Stimulated activated CD8-positive, alpha-beta memory T cell treated with anti-CD3 and anti-CD28 coated beads, Interleukin-7, amount 100 ng/mL, for 24 hours (primary cell): ENCODE data around the gene DLGAP4.

ENCODE experiments used
- DNase-seq: peaks from one replicate; pipeline ENCODE4 v3.0.0-alpha.2; 2020; ENCODE audit warnings: low read depth

Gene DLGAP4

DNA sequence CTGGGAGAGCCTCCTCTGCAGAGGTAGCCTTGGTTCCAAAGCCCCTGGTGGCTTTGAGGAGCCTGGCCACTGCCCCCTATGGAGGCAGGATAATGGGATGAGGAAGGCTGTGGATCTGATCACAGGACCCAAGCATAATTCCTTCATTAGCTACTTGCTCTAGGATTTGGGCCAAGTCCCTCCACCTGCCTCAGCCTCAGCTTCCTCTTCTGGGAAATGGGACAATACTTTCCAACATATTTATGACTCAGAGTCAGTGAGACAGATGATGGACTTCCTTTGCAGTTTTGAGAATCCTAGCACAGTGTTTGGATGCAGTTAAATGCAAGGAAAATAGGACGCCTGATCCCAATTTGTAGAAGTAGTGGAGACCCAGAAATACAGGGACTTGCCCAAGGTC, 171.3 kb downstream of the DLGAP4 start:
- DNase-seq, result no peak

DNA sequence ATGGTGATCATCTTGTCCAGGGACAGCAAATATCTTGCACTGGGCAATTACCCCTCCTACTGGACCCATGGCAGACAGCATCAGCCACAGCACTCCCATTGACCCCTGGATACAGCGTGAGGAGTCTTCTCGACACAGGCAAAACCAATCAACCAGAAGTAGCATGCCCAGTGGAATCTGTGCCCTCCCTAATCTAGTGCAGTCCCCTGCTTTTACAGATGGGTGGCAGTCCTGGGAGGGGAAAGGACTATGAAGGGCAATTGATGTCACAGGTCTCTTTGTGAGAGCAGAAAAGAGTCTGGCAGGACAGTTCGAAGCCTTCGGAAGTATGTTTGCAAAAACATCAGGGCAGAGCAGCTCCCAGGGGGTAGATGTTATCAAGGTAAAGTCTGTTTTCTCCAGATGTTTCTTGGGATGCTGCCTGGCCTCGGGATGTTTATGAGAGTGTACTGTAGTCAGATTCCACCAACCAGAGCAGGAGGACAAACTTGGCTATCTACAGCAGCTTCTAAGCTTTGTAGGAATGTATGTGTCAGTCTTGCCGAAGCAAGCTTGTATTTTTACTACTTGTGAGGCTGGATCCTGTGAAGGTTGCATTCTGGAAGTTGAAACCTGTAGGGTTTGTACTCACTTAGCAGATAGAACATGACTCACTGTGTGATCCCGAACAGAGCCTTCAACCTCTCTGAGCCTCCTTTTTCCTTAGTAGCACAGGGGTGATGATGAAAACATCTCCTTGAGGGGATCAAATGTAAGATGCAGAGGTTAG, 172.2 kb downstream of the DLGAP4 start:
- no peak for DNase-seq

DNA sequence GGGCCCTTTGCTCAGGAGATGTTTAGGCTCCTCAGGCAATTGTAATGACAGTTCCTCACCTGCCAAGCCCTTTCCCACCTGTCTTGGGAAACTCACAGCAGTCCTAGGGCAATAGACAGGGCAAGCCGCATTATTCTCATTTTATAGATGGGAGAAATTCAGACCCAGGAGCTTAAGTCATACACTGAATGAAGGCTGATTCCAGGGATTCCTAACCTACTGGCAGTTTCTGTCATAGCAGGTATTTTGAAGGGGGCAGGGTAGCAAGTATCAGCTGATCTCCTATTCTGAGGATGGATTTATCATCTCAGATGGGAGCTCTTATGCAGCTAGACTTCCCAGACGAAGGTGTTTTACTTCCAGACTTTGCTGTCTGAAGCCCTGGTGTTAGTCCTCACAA, 173.8 kb downstream of the DLGAP4 start:
- DNase-seq, result no peak

DNA sequence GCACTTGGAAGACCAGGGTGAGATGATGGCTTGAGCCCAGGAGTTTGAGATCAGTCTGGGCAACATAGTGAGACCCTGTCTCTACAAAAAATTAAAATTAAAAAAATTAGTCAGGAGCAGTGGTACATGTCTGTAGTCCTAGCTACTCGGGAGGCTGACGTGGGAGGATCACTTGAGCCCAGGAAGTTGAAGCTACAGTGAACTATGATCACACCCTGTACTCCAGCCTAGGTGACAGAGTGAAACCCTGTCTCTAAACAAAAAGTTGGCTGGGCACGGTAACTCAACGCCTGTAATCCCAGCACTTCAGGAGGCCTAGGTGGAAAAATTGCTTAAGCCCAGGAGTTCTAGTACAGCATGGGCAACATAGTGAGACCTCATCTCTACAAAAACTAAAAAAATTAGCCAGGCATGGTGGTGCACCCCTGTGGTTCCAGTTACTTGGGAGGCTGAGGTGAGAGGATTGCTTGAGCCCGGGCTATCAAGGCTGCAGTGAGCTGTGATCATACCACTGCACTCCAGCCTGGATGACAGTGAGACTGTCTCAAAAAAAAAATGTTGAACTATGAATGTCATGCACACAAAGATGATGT, 174.4 kb downstream of the DLGAP4 start:
- no peak for DNase-seq

DNA sequence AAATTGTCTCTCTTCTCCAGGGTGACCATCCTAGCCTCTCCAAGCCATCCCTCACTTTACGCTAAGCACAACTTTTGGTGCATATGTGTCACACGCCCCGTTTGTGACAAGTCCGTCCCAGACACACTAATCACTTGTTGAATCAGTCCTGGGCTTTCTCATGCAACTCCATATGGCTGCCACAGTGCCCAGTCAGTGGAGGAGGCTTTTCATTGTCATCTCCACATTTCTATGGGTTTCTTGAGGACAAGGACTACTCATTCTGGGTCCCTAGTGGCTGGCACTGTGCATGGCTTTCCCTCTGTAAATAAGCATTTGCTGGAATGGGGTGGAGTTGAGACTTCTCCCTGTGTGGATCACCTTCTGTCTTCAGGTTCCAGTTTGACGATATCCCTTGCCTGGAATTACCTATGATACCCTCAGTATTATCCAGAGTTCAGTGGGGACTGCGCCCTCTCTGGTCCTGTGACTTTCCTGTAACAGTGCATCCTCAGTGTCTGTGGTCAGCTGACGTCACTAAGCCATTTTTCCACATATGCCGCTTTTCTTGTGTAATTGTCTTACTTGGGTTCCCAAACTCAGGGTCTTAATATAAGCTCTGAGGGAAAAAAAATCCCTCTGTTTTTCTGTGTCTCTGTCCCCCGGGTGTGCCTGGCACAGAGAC, 175.4 kb downstream of the DLGAP4 start:
- DNase-seq, result no peak

DNA sequence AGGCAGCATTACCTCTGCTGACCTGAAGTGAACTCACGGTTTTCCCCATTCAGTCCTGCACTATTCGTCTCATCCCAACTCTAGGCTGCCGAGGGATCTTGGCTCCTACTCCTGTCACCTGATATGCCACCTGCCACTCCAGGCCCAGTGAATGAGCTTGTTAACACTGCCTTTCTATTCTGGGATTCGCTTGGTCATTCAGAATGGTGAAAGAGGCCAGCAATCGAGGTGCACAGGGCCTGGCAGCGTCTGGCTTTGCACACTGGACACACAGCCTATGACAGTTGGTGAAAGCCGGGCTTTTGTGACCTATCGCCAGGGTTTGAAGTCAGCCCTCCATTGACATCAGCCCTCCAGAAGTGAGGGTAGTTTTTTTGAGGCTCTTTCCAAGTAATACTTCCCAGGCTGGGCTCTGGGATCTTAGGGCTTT, 175.9 kb downstream of the DLGAP4 start:
- no peak for DNase-seq

DNA sequence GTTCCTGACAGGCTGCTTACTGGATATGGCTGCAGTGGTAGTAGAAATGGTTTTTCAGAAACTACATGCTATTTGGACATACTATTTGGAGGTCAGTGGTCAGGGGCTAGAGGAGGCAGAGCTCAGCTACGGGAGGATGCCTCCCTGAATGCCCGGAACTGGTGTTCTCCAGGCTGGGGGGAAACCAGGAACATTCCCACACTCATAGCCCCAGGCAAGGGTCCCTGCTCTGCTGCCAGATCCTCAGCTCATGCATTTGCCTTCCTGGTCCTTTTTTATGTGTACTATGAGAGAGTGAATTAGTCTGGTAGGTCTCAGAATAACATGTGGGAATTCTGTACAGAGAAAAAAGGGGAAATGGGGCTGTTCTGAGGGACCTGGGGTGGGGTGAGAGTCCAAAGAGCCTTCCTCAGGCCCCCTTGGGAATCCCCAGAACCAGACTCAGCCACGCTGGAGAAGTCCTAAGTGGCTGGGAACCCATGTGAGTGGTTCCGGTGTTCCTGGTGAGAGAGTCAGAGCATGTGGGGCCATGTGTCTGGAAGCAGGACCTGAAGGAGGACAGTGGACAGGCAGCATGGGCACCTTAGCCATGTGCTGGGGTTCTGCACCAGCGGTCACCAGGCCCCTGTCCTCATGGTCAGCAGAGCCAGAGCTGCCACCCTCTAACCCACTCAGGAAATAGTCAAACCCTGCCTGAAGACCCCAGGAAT, 177.2 kb downstream of the DLGAP4 start:
- no peak for DNase-seq

DNA sequence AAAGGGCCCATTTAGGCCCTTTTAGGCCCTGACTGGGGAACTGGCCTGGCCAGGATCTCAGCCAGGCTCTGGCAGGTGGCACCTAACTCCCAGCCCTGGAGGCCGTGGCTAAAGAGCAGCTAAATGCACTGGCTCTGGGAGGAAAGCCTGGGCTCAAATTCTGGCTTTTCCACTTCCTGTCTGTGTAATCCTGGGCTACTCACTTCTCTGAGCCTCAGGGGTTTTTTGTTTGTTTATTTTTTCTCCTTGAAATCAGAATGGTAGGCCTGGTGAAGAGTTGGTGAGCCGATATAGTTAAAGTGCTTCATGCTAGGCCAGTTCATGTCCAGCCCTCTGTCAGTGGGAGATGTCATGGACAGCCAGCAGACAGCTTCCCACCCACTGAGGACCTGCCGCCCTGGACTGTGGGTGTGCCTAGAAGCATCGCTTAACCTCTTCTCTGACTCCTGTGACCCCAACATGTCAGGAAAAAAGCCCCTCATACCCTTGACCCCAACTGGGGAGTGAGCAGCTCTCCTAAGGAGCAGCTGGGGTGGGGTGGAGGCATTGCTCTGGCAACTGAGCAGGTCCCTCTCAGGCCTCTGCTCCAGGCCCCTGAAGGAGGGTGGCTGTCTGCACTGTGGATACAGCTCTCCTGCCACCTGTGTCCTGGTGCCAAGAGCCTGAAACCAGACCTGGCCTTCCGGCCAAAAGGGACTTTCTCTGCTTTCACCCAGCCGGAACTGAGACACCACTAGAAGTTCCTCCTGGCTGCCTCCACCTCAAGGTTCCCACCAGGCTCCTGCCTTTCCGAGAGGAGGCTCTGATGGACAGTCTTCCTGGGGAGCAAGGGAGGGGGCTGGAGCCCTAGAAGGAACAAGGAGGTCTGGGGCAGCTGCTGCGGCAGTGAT, 178.0 kb downstream of the DLGAP4 start:
- no peak for DNase-seq

DNA sequence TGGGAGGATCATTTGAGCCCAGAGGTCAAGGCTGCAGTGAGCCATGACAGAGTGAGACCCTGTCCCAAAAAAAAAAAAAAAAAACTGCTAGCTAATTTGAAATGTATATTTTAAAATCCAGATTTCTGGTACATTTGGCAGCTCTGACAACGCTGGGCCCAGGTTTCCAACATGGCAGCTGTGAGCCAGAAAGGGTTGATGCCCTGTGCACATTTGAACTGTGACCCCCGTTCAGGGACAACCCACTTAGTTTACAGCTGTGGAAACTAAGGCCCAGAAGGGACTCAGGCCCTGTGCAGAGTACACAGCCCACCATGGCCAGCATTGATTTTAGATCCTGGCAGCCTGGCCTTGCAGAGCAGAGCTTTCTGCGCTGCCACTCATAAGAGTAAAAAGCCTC, 179.1 kb downstream of the DLGAP4 start:
- DNase-seq, result no peak

DNA sequence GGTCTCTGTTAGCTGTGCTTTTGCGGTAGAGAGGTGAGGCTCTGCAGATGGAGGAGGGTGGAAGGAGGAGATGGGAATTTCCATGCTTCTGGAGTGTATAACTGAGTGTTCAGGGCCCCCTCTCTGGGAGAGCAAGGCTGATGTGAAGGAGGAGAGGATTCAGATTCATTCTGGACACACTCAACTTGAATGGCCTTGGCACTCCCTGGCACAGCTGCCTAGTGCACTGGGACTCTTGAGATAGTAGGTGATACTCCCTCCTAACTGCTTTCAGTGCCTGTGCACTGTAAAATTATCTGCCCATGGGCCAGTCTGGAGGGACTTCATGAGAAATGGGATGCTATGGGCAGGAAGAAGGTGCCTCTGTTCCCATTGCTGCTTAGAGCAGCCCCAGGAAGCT, 180.9 kb downstream of the DLGAP4 start:
- no peak for DNase-seq

DNA sequence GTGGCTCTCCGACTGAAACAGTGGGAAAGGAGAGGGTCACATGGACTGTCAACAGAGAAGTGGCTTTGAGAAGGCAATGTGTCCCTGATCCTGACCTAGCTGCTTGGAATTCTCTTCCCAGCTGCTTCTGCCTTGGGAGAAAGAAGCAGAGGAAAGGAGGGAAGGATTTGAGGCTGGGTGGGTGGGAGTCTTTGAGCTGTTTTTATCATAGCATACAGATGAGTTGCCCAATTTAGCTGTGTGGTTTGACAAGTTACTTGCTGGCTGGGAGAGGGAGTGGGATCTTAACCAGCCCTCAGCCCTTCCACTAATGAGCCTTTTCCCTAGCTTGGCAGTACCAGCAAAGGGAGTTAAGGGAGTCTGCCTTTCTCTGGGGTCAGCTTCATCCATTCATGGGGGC, 184.1 kb downstream of the DLGAP4 start:
- DNase-seq, result no peak

DNA sequence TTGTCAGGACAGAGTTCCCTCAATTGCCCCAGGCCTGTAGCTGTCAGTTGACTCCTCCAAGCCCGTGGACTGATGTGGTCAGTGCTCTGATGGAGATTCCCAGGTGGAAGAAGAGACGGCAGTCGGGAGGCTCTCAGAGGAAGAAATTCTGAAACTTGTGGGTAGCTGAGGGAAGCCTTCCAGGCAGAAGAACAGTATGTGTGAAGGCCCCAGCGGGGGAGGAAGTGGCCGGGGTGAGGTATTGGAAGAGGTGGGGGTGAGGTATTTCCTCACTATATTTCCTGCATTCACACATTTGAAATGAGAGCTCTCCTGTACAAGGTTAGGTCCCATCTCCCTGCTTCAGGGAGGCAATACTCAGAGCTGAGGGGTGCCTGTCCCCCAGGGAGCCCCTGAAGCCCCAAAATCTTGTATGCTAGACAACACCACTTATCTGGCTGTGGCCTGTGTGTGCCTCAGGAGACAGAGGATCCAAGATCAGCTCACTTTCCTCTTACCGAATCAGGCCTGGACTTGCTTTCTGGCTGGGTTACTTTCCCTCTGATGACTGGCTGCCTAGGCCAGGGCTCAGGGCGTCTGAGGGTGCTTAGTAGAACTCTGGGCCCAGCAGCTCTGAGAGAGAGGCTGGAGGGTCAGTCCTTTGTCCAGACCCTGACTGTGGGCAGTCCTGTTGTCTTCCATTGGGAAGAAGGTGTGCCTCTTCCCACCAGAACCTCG, 185.9 kb downstream of the DLGAP4 start:
- DNase-seq, result no peak

DNA sequence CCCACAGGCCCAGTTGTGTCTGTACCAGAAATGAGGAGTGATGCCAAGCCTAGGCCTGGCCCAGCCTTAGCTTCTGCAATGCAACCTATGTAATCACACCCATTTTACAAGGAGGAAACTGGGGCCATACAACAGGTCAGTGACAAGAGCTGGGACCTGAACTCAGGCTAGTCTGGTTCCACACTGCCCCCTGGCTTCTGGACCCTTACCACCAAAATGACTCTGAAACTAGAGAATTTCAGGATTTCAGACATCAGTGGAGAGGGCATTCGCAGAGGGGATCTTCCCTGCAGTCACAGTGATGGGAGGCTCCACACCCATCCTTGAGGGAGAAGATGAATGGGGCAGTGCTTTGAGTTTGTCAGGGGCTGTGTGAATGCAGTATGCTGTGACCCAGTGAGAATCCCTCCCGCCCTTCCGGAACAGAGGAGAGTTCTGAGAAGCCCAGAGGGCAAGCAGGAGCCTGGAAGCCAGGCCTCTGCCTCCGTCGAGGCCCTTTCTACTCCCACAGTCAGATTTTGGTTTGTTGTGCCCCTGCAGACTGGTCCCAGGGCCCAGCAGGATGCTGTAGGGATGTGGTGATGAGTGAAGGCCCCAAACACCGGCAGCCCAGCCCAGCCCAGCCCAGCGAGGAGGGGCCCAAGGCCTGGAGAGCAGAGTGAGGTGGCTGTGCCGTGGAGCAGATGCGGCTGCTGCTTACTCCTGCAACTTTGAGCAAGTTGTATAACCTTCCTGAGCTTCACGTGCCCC, 187.1 kb downstream of the DLGAP4 start:
- no peak for DNase-seq

DNA sequence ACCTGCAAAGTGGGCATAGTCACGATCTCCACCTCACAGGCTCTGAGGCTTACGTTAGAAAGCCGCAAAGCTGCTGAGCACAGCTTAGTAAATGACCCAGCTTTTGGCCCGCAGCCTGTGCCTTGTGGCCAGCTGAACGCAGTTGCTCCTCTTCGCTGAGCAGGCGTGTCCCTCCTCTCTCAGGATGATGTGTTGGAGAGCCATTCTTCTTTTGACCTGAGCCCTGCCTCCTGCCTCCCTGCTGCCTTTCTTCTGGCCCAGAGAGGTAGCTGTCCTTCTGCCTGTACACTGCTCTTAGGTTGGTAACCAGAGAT, 187.6 kb downstream of the DLGAP4 start:
- DNase-seq, result no peak

DNA sequence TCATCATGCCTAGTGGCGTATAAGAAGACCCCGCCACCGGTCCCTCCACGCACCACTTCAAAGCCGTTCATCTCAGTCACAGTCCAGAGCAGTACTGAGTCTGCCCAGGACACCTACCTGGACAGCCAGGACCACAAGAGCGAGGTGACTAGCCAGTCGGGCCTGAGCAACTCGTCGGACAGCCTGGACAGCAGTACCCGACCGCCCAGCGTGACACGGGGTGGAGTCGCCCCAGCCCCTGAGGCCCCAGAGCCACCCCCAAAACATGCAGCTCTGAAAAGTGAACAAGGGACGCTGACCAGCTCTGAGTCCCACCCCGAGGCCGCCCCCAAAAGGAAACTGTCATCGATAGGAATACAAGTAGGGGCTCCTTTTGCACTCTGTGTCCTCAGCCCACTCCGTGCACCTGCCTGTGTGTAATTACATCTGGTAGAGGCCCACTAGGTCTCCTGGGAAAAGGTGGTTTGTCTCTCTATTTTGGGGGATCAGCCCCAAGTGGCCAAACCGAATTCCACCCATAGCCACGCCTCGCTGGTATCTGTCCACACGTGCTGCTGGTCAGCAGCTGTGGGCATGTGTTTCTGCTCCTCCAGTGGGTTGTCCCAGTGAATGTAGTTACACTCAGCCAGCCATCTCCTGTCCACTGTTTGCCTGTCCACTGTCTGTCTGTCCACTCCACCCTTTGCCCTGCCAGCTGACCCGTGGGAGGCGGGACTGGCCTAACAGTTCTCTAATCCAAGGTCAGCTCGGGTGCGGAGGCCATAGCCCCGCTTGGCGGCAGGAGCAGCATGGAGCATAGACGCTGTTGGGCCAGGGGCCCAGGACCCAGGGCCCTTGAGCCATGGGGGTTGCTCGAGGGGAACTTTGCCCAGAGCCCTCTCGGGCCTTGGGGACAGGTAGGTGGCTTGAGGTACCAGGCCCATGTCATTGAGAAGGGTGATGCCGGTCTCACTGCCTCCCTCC, 190.8 kb downstream of the DLGAP4 start:
- no peak for DNase-seq

DNA sequence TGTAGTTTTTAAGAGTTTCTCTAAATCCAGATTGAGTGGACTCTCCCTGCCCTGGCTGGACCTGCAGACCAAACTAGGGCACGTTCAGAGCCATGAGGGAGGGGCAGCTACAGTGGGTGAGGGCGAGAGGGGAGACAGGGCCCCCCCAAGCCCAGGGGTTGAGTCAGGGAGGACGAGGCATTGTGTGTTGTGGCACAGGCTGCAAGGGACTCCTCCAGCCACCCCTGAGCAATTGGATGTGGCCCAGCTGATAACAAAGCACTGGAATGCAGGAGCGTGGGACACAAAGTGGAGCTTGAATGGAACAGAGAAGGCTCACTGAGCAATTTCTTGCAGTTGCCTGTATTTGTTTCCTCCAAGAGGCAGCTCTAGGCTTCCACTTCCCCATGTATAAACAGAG, 191.7 kb downstream of the DLGAP4 start:
- DNase-seq, result no peak

DNA sequence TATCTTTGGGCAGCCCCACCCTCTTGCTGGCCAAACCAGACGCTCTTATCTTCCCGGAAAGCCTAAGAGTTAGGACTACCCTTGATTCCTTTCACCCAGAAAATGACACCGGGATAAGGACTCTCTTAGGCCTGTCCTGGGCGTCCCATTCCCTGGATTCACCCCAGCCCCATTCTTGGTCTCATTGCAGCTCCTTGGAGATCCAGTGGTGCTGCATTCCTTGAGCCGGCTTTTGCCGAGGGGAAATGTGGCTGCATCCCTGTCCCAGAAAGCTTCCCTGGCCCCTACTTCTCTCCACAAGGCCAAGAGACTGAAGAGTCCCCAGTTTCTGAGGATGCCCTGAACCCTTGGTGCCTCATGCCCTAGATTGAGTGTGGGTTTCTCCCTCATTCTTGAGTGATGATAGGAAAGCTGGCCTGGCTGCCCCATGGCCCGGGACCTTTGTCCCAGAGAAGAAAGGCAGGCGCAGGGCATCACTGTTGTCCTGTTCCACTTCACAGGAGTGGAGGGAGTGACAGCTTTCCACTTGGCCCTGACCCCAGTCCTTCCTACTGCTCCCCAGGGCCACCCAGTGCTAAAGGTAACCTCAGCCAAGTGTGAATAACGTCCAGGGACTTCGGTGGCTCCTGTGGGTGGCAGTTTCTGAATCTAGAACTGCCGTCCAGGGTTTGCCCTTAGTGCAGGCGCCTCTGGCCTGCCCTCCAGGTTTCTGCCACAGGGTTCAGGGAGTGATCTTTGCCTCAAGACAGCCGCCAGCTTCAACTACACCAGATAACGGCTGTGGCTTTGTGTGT, 192.4 kb downstream of the DLGAP4 start:
- DNase-seq, result no peak

DNA sequence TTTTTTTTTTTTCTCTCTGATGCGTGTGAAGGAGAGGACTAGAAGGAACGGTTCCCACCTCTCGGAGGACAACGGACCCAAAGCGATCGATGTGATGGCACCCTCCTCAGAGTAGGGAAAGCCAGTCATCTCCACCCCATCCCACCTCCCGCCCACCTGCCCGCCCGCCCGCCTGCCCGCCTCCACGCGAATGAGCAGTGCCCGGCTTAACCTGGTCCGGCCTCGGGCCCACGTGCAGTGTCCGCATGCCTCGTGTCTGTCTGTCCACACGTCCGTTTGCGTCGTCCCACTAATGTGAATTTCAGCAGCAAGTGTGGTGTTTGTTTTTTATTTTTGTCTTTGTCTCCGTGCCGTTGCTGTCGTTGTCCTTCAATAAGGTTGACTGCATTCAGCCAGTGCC, 193.1 kb downstream of the DLGAP4 start:
- DNase-seq, result no peak
